AML-193 (cell line): ENCODE data around the gene KIAA0232.

Experiments used
- DNase-seq, 2 experiments: peaks; one replicate each; lab custom pipeline; 2025; lab: John Stamatoyannopoulos, UW

Gene KIAA0232

GRCh38 chr4:6847178-6847577 is 64.7 kb downstream of the KIAA0232 start:
- no peak for DNase-seq

DNA sequence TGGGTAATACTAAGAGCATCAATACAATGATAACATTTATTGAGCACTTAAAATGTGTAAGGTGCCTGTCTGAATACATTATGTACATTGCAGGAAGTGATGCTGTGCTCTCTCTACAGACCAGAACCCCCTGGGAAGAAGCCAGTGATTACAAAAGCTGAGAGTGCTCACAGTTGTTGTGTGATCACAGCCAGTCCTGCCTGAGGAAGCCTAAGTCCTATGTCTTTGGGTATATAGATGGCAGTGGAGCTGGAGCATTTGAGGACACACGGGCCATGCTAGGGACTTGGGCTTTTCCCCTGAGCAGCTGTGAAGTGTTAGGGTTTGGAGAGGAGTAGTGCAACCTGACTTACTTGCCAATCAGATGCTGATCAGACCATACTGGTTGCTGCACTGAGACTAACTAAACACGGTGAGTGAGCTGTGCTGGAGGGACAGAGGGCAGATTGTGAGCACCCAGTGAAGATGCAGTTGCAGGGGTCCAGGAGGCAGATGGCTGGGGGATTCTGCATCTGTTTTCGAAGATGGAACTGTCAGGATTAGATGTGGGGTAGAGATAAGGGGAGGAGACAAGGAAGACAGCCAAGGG is 66.3 kb downstream of the KIAA0232 start:
- no peak for DNase-seq

DNA sequence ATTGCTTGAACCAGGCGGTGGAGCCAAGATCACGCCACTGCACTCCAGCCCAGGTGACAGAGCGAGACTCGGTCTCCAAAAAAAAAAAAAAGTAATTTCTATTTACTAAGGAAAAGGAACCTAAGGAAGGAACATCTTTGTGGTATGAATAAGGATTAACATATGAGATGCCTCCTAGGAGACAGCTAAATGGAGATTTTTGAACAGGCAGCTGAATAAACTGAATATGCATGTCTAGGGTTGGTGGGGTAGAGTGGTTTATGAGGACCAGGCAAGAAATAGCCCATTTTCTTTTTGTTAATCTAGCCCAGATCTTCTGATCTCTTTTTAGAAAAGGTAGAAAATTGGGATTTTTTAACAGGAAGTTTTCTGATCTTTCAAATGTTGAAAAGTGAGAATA is 67.2 kb downstream of the KIAA0232 start:
- DNase-seq = no peak

GRCh38 chr4:6851431-6851830 is 68.9 kb downstream of the KIAA0232 start:
- DNase-seq = no peak

GRCh38 chr4:6851962-6852361 is 69.4 kb downstream of the KIAA0232 start:
- DNase-seq = no peak

DNA sequence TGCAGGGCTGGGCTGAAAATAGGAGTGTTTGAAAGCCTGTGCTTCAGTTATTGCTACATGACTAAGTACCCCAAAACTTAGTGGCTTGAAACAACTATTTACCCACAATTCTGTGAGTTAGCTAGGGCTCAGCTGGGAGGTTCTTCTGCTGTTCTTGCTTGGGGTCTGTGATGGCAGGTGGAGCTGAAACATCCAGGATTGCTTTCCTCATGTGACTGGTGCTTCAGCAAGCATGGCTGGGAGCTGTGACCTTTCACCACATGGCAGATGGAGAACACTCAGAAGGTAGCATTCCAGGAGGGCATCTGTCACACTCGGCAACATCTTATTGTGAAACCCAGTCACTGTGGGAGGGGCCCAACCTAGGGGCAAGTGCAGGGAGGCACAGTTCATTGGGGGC is 70.1 kb downstream of the KIAA0232 start:
- no peak for DNase-seq

DNA sequence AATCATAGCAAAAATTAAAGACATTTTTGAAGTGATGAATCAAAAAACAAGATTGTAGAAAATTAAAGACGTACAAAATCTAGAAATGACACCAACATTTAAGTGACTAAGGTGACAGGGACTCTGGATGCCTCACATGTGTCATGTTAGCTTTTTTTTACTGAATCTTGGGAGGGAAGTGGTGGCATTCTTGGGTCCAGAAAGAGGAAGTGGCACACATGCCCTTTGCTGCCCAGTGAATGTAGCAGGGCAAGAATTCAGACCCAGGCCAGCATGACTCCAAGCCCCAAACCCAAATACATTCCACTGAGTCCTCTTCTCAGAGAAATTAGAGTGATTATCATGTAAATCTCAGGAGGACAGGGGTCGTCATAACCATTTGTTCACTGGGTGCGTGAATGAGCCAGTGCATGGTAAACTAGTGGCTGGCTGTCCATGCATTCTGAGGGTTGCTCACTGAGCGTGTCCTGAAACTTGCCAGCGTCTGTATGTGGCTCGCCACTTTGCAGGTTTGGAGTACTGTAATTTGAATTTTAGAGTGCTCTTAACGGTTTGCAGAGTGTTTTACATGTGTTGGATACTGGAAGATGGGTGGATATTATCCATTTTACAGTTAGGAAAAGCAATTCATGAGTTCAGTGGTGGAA is 71.7 kb downstream of the KIAA0232 start:
- DNase-seq = peak; percentile 48 to 61

GRCh38 chr4:6855692-6856297 is 73.3 kb downstream of the KIAA0232 start:
- no peak for DNase-seq

DNA sequence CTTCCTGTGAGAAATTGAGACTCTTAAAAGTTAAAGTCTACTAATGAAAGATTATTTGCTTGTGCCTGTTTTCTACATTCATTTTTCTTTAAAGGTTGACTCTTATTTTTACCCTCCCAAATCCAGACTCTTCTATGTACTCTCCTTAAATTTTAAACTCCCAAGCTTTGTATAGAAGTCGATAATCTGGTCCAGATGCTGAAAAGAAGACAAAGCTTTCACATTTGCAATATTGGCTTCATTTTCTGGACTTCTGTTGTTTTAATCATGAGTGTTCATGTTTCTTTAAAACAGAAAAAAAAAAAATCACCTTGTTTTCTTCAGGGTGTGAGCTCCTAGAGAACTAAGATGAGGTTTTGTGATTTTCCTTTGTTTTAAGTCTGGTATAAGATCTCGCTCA is 73.9 kb downstream of the KIAA0232 start:
- DNase-seq = no peak

DNA sequence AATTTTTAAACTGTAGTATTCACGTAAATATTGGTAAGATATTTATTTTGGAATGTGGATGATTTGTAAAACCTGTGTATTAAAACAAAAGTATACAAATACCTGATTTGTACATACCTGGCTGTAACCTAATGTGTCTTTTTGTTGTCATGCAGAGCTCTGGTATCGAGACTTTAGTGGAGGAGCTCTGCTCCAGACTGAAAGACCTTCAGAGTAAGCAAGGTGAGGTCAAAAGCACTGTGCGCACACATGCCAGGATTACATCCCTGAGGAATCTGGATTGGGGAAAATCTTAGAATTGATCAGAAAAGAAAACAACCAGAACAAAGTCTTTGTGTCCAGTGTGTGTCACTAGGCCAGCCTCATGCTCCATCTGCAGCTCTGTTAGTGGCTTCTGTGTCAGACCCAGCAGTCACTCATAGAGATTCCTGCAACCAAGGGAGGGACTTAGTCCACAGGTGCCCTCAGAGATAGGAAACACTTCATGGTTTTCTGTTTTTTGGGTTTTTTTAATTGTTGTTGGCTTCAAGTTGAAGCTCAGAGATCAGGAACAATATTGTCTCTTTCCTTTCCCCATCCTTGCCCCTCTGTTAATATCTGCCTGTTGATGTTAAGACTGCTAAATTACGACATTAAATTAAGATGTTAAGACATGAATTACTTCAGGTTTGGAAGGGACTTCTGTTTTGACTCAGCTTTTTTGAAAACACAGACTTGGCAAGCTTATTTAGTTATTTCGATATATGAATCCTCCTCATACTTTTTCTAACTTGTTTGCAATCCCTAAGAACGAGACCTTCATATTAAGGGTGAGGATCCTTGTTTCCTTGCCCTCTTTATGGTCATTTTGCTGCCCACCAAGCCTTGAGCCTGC is 74.7 kb downstream of the KIAA0232 start:
- no peak for DNase-seq

- DNase-seq = no peak
Observed at GRCh38 chr4:6858997-6859396, 76.5 kb downstream of the KIAA0232 start.

DNA sequence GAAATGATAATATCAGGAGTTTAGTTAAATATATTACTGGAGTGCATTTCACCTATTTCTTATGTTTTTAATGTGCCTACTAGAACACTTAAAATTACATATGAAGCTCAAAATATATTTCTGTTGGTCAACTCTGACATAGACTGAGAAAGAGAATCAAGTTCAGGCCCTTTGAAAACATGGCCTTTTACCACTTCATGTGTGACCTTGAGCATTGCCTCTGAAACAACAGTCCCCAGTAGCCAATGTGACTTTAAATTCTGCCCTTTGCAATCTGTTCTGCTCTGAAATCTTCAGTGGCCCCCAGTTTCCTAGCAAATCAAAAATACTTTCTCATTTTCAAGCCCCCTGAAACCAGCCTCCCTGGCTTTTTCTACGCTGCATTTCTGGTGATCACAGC is 77.0 kb downstream of the KIAA0232 start:
- DNase-seq = no peak

DNA sequence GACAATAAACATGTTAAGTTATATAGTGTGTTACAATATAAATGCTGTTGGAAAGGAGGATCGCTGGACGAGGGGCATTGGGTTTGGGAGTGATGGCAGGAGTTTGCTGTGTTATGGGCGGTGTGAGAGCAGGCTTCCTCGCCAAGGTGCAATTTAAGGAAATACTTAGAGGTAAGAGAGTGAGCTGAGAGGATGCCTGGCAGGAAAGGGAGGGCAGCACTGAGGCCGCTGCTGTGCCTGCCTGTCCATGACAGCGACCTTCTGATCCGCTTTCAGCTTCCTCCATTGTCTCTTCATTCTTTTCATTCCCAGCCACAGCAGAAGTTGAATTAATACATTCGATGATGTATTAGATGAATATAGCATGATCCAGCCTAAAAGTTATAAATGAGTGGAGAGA is 85.9 kb downstream of the KIAA0232 start:
- DNase-seq = no peak

GRCh38 chr4:6869944-6870343 is 87.4 kb downstream of the KIAA0232 start:
- DNase-seq = no peak

DNA sequence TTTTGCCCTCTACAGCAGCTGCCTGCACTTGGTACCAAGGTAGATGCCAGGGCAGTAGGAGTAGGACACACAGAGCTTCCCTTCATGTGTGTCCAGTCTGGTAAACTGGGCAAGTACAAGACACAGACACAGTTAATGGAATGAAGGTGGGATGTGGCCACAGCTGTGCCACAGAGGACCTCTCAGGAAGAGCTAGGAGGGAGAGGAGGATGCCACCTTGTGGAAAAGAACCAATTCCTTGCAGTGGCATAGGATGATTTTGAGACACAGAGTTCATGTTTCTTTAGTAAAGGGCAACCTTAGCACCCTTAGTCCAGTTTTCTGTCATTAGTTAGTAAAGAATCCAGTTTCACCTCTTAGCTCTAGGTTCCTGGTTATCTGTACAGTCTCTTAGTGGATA is 90.8 kb downstream of the KIAA0232 start:
- DNase-seq = no peak

GRCh38 chr4:6873792-6874461 is 91.4 kb downstream of the KIAA0232 start:
- DNase-seq = peak; percentile 26 to 66

DNA sequence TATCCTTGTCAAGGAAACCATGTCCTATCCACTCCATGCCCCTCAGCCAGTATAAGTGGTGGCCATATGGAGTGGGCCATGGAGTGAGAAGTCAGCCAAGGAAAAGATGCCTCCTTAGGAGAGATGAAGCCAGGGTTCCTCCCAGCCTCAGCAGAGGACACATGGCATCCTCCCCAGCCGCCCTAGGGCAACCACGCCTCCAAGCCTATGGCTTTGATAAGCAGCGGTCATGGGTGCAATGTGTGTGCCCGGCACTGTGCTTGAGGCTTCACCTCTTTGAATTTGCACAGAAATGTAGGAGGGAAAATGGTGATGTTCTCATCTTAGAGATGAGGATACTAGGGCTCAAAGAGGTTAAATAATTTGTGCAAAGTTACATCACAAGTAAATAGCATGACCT is 92.5 kb downstream of the KIAA0232 start:
- DNase-seq = no peak

DNA sequence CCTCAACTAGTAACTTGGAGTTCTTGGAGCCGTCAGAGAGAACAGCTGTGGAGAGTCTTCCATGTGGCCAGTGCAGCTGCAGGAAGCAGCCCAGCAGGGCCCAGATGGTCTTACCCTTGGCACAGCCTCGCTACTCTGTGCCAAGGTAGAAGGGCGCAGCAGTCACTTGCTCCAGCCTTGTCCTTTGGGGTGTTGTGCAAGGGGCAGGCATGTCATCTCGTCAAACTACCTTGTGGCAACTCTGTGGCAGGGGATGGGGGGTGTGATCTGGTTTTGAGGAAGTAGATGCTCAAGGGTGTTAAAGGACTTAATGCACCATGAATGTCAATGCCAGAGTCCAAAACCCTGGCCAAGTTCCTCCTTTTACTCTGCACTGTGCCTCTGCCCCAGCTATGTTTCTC is 92.9 kb downstream of the KIAA0232 start:
- DNase-seq = peak; percentile 98 to 99

- no peak for DNase-seq
Observed at GRCh38 chr4:6876440-6876839, 93.9 kb downstream of the KIAA0232 start.

DNA sequence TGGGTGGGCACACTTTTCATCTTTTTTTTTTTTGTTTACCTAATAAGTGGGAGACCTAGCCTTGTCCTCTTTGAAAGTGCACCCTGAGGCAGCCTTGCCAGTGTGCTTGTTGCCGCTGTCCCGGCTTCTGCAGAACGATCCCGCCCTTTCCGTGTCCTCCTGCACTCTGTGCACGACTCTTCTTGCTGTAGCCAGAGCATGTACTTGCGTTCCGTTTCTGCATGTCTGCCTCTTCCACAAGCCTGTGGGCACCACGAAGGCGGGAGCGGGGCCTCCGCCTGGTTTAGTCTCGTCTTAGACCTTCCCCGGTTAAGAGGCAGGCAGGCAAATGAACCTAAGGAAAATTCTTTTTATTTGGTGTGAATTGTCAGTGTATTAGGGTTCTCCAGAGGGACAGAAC is 94.5 kb downstream of the KIAA0232 start:
- DNase-seq = no peak

GRCh38 chr4:6878451-6879059 is 96.0 kb downstream of the KIAA0232 start:
- DNase-seq = no peak

- DNase-seq = no peak
Observed at GRCh38 chr4:6880691-6881090, 98.2 kb downstream of the KIAA0232 start.
